ENCODE data around the gene ABCG1.
"Not testable (repeated sequence)": the region's sequence is repeated elsewhere in the genome, so short reads cannot be mapped to it uniquely, and the experiment has no call there.

Gene ABCG1

DNA sequence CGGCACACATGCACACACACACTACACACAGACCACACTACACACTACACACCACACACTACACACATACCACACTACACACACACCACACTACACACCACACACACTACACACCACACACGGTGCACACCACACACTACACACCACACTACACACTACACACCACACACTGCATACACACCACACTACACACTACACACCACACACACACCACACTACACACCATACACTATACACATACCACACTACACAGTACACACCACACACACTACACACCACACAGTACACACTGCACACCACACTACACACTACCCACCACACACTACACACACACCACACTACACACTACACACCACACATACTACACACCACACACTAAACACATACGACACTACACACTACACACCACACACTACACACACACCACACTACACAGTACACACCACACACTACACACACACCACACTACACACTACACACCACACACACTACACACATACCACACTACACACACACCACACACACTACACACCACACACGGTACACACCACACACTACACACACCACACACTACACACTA lies 73.7 kb downstream of the ABCG1 start:
- not testable (repeated sequence) for DNase-seq

DNA sequence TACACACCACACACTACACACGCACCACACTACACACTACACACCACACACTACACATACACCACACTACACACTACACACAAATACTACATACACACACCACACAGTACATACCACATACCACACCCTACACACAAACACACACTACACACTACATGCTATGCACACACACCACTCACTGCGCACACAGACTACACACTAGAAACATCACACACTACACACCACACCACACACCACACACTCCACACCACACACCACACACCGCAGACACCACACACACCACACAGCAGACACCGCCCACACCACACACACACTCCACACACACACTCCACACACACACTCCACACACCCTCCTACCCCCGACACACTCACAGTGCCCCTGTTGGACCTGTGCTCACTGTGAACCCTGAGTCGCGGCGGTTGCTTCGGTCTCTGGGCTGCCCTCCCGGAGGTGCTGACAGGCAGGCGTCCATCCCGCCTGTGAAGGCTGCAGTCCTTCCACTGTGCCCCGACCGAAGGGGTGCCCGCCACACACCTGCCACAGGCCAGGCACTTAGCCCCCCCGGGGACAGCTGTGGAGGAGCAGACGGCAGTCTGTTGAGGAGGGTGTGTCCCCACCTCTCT lies 74.8 kb downstream of the ABCG1 start:
- no peak for DNase-seq

DNA sequence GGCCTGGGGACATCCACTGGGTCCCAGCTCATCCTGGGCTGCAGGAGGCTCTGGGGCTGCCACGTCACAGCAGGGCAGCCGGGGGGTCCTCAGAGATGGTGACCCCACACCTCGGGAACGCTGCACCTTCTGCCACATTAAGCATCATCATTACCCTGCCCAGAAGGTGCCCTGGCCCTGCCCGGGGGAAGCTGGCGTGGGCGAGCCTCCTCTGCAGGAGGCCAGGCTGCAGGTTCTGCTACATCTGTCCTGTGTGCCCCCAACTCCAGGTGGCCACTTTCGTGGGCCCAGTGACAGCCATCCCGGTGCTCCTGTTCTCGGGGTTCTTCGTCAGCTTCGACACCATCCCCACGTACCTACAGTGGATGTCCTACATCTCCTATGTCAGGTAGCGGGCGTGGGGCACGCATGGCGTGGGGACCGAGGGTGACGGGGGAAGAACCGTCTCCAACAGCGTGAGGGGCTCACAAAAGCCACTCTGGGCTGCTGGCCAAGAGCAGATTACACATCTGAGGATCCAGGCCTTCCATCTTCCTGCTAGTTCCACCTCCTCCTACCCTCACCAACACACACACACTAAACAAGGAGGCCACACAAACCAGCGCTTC lies 75.4 kb downstream of the ABCG1 start:
- no peak for DNase-seq

DNA sequence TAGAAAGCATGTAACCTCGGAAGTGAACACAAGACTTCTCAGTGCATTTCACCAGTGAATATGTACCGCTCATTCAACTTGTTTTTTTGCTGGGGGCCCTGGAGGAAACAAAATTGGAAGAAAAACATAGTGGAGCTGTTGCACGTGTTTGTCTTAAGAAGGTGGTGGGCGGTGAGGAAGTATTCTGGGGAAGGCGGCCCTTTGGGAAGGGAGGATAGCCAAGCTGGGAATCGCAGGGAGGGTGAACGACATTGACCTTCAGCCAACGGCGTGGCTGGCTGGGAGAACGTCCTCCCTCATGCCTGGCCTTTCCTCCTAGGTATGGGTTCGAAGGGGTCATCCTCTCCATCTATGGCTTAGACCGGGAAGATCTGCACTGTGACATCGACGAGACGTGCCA lies 76.9 kb downstream of the ABCG1 start:
- DNase-seq: no peak

DNA sequence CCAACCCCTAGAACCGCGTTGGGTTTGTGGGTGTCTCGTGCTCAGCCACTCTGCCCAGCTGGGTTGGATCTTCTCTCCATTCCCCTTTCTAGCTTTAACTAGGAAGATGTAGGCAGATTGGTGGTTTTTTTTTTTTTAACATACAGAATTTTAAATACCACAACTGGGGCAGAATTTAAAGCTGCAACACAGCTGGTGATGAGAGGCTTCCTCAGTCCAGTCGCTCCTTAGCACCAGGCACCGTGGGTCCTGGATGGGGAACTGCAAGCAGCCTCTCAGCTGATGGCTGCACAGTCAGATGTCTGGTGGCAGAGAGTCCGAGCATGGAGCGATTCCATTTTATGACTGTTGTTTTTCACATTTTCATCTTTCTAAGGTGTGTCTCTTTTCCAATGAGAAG lies 77.6 kb downstream of the ABCG1 start:
- DNase-seq: no peak

DNA sequence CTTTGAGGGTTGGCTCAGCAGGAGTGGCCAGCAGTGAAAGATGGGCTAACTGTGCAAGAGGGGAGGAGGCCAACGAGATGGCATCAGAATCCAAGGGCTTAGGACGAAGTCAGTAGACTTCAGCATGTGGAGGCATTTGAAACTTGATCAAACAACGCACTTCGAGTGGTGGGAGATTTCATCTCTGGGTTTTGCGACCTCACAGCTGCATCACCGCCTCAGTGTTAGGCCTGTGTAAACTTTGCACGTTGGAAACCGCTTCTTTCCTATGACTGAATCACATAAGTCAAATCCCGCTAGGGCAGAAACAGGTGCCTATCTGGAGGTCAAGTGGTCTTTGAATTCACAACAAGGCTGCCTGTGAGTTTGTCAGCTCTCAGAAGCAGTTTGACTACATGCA lies 78.4 kb downstream of the ABCG1 start:
- no peak for DNase-seq

DNA sequence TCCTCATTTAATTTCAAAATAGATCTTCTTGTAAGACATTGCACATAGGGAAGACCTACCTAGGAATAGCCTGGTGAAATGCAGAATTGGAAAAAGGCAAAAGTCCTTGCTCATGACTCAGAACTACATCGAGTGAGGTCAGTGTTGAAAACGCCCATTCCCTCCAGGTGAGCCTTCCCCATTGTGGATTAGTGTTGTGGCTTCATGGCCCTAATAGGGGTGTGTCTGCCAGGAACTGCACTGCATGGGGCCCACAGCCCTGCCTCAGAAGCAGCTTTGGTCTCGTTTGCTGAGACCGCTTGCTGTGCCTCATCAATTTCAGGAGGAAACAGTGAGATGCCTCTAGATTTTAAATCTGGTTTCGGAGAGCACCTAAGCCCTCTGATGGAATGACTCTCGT lies 79.3 kb downstream of the ABCG1 start:
- no peak for DNase-seq

DNA sequence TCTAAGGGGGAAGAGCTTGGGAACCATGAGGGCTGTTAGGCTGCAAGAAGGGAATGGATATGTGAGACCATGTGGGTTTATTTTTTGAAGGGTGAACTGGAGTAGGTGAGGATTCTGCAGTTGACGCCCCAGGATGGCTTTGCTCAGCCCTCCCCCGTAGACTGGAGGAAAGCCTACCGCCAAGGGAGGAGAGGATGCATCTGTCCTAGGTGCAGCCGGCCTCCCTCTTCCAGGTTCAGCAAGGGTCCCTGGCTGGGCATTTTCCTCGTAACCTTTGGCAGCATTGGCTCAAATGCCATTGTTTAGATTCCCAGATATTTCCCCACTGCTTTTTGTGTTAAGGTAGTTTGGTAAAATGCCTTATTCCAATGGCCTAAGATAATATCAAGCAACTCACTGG lies 79.7 kb downstream of the ABCG1 start:
- no peak for DNase-seq

DNA sequence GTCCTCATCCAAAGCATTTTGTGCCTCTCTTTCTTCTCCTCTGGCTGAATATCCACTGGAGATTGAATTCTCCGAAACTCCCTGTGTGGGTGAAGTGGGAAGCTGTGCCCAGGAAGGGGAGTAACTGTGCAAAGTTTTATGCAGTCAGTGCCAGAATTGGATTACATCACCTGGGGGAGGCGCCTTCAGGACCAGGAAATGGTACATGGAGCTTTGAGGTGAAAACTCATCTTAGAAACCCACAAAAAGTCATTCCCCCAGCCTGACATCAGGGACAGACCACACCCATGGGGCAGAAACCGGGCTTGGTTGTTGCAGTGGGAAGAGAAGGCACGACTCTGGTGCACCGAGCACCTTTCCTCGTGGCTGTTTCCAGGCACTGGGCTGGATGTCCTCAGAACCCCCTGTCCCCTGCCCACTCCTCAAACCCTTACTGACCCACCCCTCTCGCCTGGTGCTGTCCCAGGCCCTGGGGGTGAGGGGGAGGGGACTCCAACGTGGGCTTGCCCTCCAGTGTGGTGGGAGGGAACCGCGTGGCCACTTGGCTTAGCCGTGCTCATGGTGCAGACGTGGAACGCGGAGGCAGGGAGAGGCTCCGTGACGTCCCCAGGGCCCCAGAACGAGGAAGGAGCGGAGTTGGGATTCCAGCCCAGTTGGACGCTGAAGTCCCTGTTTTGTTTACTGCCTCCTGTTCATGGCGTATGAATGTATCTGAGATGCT lies 80.5 kb downstream of the ABCG1 start:
- DNase-seq: no peak

DNA sequence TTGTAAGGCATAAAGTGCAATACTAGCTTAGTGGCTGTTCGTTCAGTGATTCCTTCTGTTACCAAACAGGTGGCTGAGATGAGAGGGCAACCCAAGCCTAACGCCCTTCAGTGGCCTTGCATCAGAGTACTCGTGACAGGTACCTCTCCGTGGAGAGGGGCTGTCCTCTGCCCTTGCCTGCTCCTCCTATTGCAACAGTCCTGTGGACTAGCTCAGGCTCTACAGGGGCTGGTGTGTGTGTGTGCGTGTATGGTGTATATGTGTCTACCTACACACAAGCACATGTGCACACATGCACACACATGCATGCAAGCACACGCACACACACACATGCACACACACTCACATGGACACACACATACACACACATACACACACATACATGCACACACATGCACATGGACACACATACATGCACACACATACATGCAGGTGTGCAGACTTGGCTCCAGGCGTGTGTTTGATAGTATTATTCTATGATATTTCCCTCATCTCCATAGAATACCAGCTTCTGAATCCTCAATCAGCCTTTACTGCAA lies 81.2 kb downstream of the ABCG1 start:
- no peak for DNase-seq

DNA sequence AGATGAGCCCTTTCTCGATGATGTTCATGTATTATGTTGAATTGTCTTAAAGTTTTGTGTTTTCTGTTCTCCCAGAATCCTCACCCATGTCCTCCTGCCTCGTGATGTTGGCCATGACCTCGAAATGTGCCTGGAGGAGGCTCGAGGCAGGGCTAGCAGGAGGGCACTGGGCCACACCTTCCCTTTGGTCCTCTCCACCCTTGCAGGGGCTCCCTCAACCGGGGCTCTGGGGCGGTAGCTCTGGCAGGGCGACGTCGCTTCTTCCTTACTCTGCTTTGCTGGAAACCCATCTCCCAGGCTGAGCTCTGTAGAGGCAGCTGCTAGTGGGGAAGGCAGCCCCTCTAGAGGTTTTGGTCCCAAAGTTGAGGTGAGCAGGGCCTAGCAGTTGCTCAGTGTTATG lies 82.0 kb downstream of the ABCG1 start:
- no peak for DNase-seq

DNA sequence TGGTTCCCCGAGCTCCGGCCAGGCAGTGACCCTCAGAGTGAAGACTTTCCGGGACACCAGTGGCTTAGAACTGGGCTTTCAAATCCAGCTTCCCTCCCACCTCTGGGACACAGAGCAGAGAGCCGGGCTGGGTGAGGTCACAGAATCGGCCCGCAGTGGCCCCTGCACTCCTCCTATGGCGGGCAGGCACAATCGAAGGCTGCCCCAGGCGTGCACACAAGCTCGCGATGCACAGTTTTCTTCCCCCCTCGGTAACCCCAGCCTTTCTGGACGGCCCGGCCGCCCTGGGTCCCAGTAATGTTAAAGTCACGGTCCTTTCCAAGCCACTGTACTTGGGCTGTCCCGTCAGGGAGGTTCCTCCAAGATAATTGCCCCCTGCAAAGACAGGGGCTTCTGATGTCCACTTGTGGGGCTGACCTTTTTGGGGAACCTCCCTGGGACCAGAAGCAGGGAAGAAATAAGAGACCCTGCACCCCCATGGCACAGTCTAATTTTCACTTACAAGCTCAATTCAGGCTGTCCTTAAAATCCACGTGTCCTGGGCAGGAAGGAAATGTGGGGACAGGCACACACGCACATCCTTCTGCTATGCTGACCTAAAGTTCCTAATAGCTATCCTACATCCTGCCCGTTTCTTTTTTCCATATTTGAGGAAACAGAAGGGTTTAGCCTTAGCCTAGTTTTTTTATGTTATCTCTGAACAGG lies 82.6 kb downstream of the ABCG1 start:
- DNase-seq: no peak

DNA sequence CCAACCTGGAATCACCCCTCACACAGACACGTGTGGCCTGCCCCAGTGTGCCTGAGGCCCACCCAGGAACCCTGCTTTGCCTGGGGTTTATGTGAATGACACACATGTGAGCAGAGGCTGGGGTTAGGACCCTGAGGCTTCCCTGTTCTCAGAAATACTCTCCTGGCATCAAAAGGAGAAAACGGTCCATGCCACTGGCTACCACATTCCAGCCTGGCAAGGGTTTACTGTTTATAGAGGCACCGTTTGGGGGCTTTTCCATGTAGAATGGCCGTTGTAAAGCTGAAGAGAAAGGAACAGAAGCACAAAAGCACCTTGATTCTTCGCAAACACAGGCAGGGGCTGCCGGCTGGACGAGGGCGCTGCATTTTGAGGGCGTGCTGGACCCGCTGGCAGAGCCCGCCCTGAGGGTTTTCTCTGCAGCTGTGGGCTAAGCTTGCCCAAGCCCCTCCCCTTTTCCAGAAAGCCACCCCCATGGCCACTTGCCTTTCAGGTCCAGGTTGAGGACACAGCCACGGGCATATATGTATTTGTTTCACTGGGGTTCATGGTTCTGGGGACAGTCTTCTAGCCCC lies 83.2 kb downstream of the ABCG1 start:
- no peak for DNase-seq

DNA sequence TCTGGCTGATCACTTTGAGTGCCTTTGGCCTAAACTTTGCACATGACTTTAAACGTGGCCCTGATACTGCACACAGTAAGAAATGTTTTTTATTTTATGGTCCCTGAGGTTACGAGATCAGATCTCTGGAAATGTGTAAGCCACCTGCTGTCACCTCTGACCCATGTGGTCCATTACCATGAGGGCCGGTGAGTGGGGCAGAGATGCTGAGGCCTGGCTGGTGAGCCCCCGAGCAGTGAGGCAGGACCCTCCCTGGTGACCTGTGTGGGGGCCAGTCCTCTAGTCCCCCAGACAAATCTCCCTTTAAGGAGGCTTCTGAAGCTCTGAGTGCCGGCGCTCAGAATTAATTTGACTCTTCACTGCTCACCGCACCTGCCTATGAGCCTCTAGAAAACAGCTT lies 83.9 kb downstream of the ABCG1 start:
- DNase-seq: no peak

DNA sequence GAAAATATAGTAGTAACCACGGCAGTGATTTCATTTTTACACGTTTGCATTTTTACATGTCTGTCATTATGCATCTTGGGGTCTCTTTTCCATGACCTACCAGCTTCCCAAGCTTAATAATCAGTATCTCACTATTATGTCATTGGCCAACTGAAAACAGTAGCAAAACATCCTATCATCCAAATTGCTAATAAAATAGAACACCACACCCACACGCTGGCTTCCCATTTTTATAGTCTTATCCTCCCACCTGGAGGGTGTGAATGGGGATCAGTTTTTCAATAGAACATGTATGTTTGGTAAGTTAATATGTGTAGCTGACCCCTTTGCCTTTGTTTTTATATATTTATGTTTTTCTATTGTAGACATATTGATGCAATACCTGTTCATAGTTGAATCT lies 84.5 kb downstream of the ABCG1 start:
- no peak for DNase-seq

DNA sequence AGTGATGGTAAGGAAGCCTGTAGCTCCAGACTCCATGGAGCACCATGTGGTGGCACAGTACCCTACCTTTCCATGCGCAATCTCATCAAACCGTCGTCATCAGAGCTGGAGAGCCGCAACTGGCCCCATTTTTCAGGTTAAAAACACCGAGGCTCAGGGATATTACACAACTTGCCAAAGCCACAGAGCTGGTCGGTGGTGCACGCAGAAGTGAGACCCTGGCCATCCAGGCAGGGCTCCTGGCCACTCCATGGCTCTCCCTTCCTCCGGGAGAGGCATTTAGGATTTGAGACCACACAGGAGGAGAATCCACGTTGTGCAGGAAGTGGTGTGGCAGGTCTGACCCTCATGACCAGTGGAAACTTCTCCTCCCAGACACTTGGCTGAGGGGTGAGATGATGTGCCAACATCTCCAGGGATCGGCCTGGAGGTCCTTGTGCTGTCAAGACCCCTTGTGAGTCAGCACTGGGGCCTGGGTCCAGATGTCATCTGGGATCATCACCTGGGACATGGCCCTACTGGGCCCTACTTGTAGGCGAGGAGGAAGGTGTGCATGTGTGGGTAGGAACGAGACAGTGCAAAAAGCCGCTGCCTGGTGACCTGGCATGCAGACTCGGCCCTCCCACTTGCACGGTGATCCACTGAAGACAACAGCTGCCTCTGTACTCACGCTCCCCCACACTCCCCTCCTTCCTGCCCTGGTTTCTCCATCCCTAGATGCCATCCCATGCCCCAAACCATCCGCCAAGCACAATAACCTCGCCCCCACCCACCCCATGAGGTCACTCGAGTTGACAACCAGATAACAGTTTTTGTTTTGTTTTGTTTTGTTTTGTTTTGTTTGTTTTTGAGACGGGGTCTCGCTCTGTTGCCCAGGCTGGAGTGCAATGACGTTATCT lies 85.9 kb downstream of the ABCG1 start:
- no peak for DNase-seq

DNA sequence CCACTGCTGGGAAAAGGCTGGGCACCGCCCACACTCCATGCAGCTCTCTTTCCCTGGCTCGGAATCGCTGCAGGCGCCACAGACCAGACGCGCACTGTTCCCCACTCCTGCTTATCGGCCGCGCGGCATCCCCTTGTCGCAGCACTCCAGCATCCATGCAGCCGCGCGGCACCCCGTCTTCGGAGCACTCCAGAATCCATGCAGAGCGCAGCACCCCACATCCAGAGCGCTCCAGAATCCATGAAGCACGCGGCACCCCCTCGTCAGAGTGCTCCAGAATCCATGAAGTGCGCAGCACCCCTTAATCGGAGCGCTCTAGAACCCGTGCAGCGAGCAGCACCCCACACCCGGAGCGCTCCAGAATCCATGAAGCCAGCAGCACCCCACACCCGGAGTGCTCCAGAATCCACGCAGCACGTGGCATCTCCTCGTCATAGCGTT lies 86.8 kb downstream of the ABCG1 start:
- DNase-seq: no peak

DNA sequence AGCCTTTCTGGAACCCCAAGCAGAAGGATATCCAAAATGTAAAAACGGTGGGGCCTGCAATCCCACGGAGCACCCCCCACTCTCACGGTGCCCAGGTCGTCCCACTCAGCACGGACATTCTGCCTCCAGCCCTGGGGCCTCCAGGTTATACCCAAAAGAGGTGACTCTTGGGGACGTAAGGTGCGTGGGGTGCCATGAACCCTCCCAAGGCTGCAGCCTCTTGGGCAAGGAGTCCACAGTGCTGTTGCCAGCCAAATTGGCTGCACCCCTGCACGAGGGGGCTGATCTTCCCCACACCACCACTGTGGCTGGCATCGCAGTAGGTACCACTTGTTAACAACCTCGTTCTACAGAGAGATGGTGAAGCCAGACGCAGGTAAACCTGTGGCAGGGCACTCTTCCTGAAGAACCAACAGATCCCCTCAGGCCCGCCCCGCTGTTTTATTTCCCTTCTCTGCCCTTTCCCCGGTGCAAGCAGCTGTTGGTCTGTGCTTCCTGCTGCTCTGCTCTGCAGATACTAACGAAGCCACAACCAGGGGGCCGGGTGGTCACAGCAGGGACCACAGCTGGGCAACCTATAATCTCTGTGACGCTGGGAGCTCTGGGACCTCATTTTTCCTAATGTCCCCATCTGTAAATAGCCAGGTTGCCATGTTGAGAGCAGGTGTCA lies 87.6 kb downstream of the ABCG1 start:
- no peak for DNase-seq

DNA sequence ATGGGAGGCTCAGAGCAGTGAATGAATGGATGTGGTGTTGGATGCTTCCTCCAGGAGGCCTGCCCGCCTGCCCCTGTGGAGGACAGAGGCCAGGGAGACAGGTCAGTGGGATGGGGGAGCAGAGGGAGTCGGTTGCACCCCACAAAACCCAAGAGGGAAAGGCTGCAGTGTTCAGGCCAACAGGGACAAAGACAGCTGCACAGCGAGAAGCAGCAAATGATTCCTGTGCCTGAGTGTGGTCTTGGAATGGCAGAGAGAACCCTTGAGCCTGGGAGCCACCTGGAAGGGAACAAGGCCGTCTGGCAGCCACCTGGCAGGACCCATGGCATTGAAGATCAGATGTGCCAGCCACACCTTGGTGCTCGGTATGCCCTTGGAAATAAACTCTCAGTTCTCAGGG lies 88.2 kb downstream of the ABCG1 start:
- DNase-seq: no peak

DNA sequence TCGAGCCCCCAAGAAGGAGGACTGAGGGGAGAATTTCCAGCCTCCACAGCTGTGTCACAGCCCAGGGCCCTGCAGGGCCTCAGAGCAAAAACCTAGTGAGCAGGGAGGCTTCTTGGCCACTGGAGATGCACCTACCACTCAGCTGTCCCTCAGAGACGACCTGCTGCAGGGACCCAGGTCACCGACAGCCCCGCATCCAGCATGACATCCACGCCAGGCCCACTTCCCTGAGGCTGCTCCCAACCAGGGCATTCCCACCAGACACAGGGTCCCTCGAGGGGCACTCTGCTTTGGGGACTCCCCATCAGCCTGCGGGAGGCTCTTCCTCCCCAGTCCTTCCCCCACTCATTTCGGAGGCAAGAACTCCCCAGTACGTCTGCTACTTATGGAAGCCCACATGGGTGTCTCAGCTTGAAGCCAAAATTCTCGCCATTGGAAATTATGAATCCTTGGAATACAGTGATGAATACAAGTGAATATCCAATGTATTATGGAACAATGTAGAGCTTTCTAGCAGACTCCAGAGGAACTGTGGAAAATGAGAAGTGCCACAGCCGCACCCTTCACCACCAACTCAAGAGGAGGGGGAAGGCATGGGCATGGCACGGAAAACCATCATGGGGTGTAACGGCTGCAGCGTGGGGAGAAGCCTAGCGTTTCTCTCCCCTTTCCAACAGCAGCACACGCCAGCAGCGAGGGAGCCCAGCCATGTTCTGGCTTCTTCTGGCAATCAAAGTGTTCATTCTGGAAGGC lies 89.4 kb downstream of the ABCG1 start:
- DNase-seq: no peak
